ENCODE results near the gene MACROD2.

The MACROD2 gene

DNA sequence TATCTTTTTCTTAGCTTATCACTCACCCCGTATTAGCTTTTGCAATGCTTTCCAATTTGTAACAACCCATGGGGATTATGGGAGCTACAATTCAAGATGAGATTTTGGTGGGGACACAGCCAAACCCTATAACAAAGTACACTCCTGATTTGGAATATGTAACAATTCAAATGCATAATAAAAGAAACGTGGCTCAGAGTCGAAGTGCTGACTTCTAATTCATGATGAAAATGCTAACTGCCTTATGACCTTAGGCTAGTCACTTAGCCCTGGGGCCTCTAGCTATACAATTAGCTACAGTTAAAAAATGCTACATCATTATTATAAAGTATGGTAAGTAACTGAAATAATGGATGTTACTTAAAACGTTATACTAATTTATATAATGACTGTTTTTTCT, 1297.1 kb downstream of the MACROD2 start:
- no peak for DNase-seq (ENCODE audit: low read depth)

DNA sequence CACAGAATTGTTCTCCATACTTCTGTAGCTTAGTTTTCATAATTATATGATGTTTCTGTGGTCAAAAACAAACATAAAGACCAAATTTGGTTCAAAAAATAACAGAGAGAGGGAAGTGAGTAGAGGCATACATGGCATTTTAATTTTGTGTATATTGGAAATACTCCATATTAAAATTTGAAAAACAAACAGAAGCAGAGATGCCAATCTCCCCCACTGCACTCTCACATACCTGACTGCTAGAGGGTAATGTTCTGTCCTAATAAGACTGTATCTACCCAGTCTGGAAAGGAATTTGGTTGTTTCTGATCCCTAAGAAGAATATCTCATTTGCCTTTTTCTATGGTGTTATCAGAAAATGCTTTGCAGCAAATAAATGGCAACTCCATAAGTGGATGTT, 1301.1 kb downstream of the MACROD2 start:
- no peak for DNase-seq (ENCODE audit: low read depth)

GRCh38 chr20:15297059-15297875, 1302.0 kb downstream of the MACROD2 start:
- no peak for DNase-seq (ENCODE audit: low read depth)

DNA sequence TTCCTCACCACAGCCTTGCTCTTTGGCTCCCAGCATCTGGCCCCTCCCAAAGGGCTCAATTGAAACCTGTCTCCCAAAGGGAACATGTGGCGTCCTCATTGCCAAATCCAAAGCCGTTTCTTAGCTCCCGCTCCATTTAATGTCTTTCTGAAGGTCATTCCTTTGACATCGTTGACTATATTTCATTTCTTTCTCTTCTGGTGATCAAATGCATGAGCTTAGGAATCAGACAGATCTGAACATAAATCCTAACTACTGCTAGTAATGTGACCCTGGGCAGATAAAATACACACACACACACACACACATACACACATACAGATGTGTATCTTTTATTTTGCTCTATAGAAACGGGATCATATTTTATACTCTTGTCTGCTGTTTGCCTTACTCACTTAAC, 1306.8 kb downstream of the MACROD2 start:
- no peak for DNase-seq (ENCODE audit: low read depth)

DNA sequence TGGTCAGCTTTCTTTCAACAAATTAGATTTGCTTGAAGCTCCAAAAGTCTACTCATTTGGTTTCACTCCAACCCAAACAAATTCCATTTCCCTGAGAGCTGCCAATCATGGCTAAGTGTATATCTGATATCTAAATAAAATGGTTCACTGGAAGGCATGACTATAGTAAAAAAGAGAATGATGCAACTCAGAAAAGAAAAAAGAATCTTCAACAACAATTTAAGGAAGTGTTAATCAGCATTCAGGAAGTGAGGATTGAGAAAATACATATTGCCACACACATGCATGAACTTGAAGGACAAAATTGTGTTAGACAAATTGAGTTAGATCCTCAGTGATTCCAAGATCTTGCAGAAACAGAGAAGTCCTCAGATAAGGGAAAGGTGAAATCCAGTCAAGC, 1315.0 kb downstream of the MACROD2 start:
- no peak for DNase-seq (ENCODE audit: low read depth)

GRCh38 chr20:15316556-15316955, 1321.2 kb downstream of the MACROD2 start:
- DNase-seq (ENCODE audit: low read depth) = no peak

DNA sequence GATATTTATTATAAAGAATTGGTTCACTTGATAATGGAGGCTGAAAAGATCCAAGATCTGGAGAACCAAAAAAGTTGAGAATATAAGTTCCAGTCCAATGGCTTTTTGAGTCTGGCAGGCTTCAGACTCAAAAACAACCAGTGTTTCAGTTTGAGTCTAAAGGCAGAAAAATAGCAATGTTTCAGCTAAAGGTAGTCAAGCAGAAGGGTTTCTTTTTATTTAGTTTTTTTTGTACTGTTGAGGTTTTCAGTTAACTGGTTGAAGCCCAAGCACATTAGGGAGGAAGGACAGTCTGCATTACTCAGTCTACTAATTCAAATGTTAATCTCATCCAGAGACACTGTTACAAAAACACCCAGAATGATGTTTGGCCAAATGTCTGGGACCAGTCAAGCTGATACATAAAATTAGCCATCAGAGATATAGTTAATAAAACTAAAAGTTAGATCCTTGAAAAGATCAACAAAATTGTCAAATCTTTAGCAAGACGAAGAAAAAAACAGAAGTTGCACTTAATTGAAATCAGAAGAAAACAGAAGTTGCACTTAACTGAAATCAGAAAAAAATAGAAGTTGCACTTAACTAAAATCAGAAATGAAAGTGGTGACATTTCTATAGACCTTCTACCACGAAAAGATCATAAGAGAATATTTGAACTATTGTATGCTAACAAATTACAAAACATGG, 1322.4 kb downstream of the MACROD2 start:
- DNase-seq (ENCODE audit: low read depth) = no peak

GRCh38 chr20:15318682-15319081, 1323.4 kb downstream of the MACROD2 start:
- no peak for DNase-seq (ENCODE audit: low read depth)

- no peak for DNase-seq (ENCODE audit: low read depth)
These were observed 1324.1 kb downstream of the MACROD2 start for GRCh38 chr20:15319439-15319838.

DNA sequence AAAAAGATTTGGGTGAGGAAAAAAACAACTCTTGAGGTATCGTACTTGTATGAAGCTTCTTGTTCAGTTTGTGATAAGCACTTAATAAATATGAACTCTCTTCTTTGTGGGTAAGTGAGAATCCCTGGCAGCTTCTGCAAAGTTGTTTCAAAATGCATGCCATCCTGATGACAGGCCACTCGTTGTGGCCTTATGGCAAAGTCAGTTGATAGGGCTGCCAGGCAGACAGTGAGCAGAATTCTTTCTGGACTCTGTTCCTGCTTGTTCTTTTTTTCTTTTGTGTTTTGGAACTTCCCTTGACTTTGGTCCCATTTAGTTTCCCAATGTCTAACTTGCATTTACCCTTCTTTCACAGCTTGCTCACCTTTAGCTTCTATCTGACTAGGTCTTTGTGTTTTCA, 1325.6 kb downstream of the MACROD2 start:
- DNase-seq (ENCODE audit: low read depth) = no peak

GRCh38 chr20:15327123-15327522, 1331.8 kb downstream of the MACROD2 start:
- DNase-seq (ENCODE audit: low read depth) = no peak

DNA sequence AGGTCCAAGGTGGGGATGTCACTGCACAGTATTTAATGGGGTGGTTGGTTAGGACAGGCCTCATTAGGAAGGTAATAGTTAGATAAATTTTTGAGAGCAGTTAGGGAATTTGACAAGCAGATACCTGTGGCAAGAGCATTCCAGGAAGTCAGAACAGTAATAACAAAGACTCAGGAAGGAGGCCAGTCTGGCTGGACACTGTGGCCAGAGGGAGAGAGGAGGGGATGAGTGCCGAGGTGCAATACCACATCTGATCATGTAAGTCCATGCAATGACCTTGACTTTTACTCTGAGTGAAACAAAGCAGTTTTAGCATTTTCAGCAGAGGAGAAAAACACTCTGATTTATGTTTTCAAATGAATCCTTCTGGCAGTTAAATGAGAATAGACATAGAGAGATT, 1332.8 kb downstream of the MACROD2 start:
- DNase-seq (ENCODE audit: low read depth) = no peak

GRCh38 chr20:15332711-15333160, 1337.4 kb downstream of the MACROD2 start:
- no peak for DNase-seq (ENCODE audit: low read depth)

- no peak for DNase-seq (ENCODE audit: low read depth)
These were observed 1337.9 kb downstream of the MACROD2 start for GRCh38 chr20:15333170-15333569.

DNA sequence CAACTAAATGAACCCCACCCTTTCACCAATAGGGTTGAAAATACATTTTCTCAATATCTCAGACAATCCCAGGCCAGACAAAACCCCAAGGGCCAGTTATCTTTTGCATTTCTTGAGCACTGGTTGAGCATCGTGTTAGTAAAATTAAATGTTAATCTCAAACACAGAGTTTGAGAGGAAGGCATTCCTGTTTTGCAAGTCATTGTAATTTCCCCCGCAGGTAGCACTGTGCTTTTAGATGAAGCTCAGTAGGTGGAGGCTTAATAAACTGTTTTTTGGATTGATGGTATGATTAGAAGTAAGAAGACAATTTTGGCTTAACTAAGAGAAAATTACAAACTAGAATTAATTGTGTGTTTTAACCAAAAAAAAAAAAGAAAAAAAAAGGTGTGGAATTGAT, 1340.7 kb downstream of the MACROD2 start:
- DNase-seq (ENCODE audit: low read depth) = no peak

- DNase-seq (ENCODE audit: low read depth) = no peak
These were observed 1341.2 kb downstream of the MACROD2 start for GRCh38 chr20:15336536-15336935.

GRCh38 chr20:15339264-15339663, 1343.9 kb downstream of the MACROD2 start:
- no peak for DNase-seq (ENCODE audit: low read depth)

- DNase-seq (ENCODE audit: low read depth) = no peak
These were observed 1347.7 kb downstream of the MACROD2 start for GRCh38 chr20:15342991-15343523.

- no peak for DNase-seq (ENCODE audit: low read depth)
These were observed 1350.0 kb downstream of the MACROD2 start for GRCh38 chr20:15345287-15345686.

DNA sequence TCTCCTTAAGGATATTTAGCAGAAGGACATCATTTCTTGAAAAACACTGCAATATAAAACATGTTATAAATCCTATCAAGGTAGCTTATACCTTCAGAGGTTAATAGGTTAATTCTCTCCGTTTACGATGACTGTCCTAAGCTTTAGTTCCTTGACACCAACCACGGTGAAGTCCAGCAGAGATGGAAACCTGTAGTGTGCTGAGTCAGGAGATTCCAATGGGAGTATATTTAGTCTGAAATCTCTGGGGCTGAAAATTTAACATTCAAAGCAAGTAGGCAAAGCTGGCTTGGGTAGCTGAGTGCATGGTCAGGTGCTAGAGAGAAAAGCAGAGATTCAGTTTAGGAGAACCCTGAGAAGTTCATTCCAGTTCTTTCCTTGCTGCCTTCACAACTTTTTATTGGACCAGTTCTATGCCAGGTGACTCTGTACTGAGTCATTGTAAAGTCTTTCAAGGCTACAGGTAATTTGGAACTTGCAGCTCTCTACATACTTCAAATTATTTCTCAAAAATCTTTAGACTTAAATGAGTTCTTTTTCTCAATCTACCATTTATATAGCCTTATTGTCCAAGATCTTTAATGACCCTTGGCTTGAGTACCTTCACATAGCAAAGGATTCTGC, 1351.5 kb downstream of the MACROD2 start:
- DNase-seq (ENCODE audit: low read depth) = no peak

- no peak for DNase-seq (ENCODE audit: low read depth)
These were observed 1363.7 kb downstream of the MACROD2 start for GRCh38 chr20:15359056-15359455.

DNA sequence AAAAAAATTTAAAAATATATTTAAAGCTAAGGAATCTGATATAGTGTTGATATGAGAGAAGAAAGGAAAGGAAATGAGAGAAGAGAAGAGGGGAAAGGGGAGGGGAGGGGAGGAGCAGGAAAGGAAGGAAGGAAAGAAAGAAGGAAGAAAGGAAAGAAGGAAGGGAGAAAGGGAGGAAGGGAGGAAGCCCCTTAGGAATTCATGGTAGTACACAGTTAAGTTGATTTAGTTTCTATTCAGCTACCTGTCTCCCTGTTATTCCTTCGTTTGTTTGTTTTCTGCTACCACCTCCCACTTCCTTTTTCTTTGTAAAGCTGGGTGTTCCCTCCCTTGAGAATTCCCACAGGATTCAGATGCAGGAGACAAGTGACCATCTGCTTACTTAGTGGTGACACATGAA, 1367.5 kb downstream of the MACROD2 start:
- no peak for DNase-seq (ENCODE audit: low read depth)

DNA sequence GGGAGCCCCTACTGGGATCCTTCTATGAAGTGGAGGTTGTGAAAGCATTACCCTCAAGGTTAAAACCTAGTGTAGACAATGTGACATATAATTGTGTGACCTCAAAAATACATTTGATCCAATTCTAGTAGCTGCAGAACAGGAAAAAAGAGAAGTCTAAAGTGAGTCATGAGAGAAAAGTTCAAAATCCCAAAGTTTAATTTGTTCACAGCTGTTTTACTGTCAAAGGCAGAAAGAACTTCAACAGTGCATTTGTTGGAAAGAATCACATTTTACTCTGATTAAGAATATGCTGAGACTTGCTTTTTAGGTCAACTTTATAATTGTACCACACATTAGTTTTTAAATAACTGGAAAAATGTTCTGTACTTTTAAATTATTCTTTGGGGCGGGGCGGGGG, 1369.5 kb downstream of the MACROD2 start:
- DNase-seq (ENCODE audit: low read depth) = no peak

All from stimulated activated CD8-positive, alpha-beta memory T cell treated with anti-CD3 and anti-CD28 coated beads, Interleukin-15, amount 100 ng/mL, for 24 hours (primary cell).